ENCODE measurements around the gene METAP1.

DNA sequence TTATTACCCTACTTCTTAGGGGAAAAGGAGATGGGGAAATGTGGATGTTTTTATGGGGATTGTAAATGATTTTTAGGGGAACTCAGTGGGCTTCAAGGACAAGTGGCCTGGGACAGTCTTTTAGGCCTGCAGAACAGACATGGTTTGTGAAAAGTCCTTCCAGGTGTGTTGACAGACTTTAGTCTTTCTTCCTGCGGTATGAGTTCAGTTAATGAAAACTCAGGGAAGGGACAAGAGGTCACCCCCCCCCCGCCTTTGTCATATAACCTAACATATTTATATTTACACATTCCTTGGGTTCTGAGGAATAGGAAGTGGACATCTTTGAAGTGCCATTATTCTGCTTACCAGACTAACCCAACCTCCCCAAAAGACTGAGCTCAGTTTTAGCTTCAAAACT is 31.8 kb downstream of the METAP1 start:
- TF ChIP-seq, protein P1, sequence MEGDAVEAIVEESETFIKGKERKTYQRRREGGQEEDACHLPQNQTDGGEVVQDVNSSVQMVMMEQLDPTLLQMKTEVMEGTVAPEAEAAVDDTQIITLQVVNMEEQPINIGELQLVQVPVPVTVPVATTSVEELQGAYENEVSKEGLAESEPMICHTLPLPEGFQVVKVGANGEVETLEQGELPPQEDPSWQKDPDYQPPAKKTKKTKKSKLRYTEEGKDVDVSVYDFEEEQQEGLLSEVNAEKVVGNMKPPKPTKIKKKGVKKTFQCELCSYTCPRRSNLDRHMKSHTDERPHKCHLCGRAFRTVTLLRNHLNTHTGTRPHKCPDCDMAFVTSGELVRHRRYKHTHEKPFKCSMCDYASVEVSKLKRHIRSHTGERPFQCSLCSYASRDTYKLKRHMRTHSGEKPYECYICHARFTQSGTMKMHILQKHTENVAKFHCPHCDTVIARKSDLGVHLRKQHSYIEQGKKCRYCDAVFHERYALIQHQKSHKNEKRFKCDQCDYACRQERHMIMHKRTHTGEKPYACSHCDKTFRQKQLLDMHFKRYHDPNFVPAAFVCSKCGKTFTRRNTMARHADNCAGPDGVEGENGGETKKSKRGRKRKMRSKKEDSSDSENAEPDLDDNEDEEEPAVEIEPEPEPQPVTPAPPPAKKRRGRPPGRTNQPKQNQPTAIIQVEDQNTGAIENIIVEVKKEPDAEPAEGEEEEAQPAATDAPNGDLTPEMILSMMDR (IDR thresholded peaks at IDR 0.05) = no peak
- no peak for TF ChIP-seq EZH2 (IDR thresholded peaks at IDR 0.05; ENCODE audit: borderline replicate concordance, insufficient read depth, low read depth, low read length, poor library complexity, severe bottlenecking)

All from B cell (primary cell).